ENCODE data around the gene PCSK9.

PCSK9 gene

GRCh38 chr1:55039342-55040082 is at the start of gene PCSK9:
Gene PCSK9 (plus strand): TSS chr1:55039548. CDS start chr1:55039838, 290 bp downstream.
- DNase-seq = no peak

GRCh38 chr1:54989968-54990810 is 49.2 kb upstream of the PCSK9 start:
- DNase-seq = no peak

GRCh38 chr1:54990916-54991315 is 48.4 kb upstream of the PCSK9 start:
- DNase-seq = no peak

- no peak for DNase-seq
Measured at GRCh38 chr1:54991939-54992338, 47.4 kb upstream of the PCSK9 start.

GRCh38 chr1:54993140-54993539 is 46.2 kb upstream of the PCSK9 start:
- DNase-seq = no peak

GRCh38 chr1:54994355-54994990 is 44.9 kb upstream of the PCSK9 start:
- DNase-seq = no peak

GRCh38 chr1:54995013-54995760 is 44.2 kb upstream of the PCSK9 start:
- DNase-seq = no peak

- no peak for DNase-seq
Measured at GRCh38 chr1:54995835-54996234, 43.5 kb upstream of the PCSK9 start.

- DNase-seq = no peak
Measured at GRCh38 chr1:54996359-54996868, 42.9 kb upstream of the PCSK9 start.

- no peak for DNase-seq
Measured at GRCh38 chr1:54996869-54997710, 42.3 kb upstream of the PCSK9 start.

- no peak for DNase-seq
Measured at GRCh38 chr1:54997711-54997986, 41.7 kb upstream of the PCSK9 start.

GRCh38 chr1:54998100-54998499 is 41.2 kb upstream of the PCSK9 start:
- DNase-seq = no peak

GRCh38 chr1:54998677-54999076 is 40.7 kb upstream of the PCSK9 start, which contains the start of gene BSND:
Gene BSND (plus strand): TSS chr1:54998933. CDS start chr1:54999187, 254 bp downstream.
- no peak for DNase-seq

GRCh38 chr1:55000110-55001085 is 39.0 kb upstream of the PCSK9 start:
- DNase-seq = no peak

GRCh38 chr1:55001311-55001710 is 38.0 kb upstream of the PCSK9 start:
- no peak for DNase-seq

GRCh38 chr1:55002686-55003085 is 36.7 kb upstream of the PCSK9 start:
- DNase-seq = no peak

GRCh38 chr1:55005351-55006140 is 33.8 kb upstream of the PCSK9 start:
- DNase-seq = no peak

GRCh38 chr1:55006931-55007330 is 32.4 kb upstream of the PCSK9 start:
- no peak for DNase-seq

GRCh38 chr1:55007625-55008024 is 31.7 kb upstream of the PCSK9 start:
- no peak for DNase-seq
